CD8-positive, alpha-beta memory T cell (primary cell): ENCODE data around the gene CAPN5. TPM values are rescaled to one million over a fixed set of nuclear protein-coding genes. Genes with fewer than 3 reads are reported as not detected.

ENCODE experiments used
- CTCF ChIA-PET: fragments of 350-600 bp; sonication (Branson Sonifier 250); formaldehyde crosslinking; loops from one replicate; lab custom pipeline; 2021; ENCODE audit warnings: antibody characterized with exemption; lab: Charles Lee
- POLR2A ChIA-PET: fragments of 350-600 bp; sonication (Branson Sonifier 250); formaldehyde crosslinking; loops from one replicate; lab custom pipeline; 2021; ENCODE audit warnings: antibody characterized with exemption; lab: Charles Lee
- DNase-seq, 5 donors: peaks; one replicate each; pipeline versions ENCODE4 v3.0.0 to v3.0.0-alpha.2; 2020 to 2022; ENCODE audit warnings: mixed read lengths in 1 of 5
- H3K27ac ChIP-seq: one replicate; pipeline ENCODE4 v1.7.0; 2013; ENCODE audit warnings: low read depth, mild to moderate bottlenecking, low read length, moderate library complexity
- H3K27me3 ChIP-seq: 2 replicates; pipeline ENCODE4 v1.7.0; 2013; ENCODE audit warnings: low read length, mild to moderate bottlenecking; ENCODE audit not compliant: insufficient read depth, poor library complexity, severe bottlenecking
- H3K36me3 ChIP-seq: 2 replicates; pipeline ENCODE4 v1.7.0; 2013; ENCODE audit warnings: mild to moderate bottlenecking, low read length, moderate library complexity; ENCODE audit not compliant: insufficient read depth
- H3K4me1 ChIP-seq: 2 replicates; pipeline ENCODE4 v1.7.0; 2013; ENCODE audit warnings: mild to moderate bottlenecking, low read length, moderate library complexity; ENCODE audit not compliant: insufficient read depth
- H3K4me3 ChIP-seq: 2 replicates; pipeline ENCODE4 v1.7.0; 2013; ENCODE audit warnings: mild to moderate bottlenecking, low read length
- H3K9me3 ChIP-seq: 2 replicates; pipeline ENCODE4 v1.7.0; 2013; ENCODE audit warnings: mild to moderate bottlenecking, low read length
- H3K27ac Mint-ChIP-seq, 8 donors: one replicate each; pipeline ENCODE4 v1.8.0; 2020 to 2021; ENCODE audit warnings: mixed read lengths in 8 of 8, mild to moderate bottlenecking in 6 of 8, inconsistent platforms in 3 of 8, moderate library complexity in 3 of 8
- H3K27me3 Mint-ChIP-seq, 2 donors: one replicate each; pipeline ENCODE4 v1.8.0; 2020 to 2021; ENCODE audit warnings: mixed read lengths in 2 of 2, mild to moderate bottlenecking in 1 of 2, moderate library complexity in 1 of 2
- H3K36me3 Mint-ChIP-seq, 3 donors: one replicate each; pipeline ENCODE4 v1.8.0; 2020 to 2021; ENCODE audit warnings: mixed read lengths in 3 of 3, inconsistent platforms in 1 of 3, mild to moderate bottlenecking in 1 of 3
- H3K4me1 Mint-ChIP-seq, 3 donors: one replicate each; pipeline ENCODE4 v1.8.0; 2020 to 2021; ENCODE audit warnings: mixed read lengths in 3 of 3, inconsistent platforms in 1 of 3, mild to moderate bottlenecking in 1 of 3
- H3K4me3 Mint-ChIP-seq, 7 donors: one replicate each; pipeline ENCODE4 v1.8.0; 2020 to 2021; ENCODE audit warnings: mixed read lengths in 7 of 7, mild to moderate bottlenecking in 6 of 7, moderate library complexity in 4 of 7, inconsistent platforms in 2 of 7
- H3K9me3 Mint-ChIP-seq, 5 donors: one replicate each; pipeline ENCODE4 v1.8.0; 2020 to 2022; ENCODE audit warnings: mixed read lengths in 5 of 5, mild to moderate bottlenecking in 3 of 5, moderate library complexity in 2 of 5, inconsistent platforms in 1 of 5
- polyA plus RNA-seq: library from polyadenylated mRNA; unstranded; fragments of 300-500 nt; fragmentation: Illumina TruSeq; gene quantifications from one replicate; pipeline ENCODE4 v1.2.3, GENCODE V29; 2021
- total RNA-seq, 2 experiments: library from RNA; stranded (reverse); gene quantifications; one replicate each; pipeline ENCODE4 v1.2.3, GENCODE V29; 2021

CAPN5 gene
- total and polyA plus RNA-seq, 3 experiments from 2014 or later = 0.78 to 3.4 (median 1.1) TPM

DNA sequence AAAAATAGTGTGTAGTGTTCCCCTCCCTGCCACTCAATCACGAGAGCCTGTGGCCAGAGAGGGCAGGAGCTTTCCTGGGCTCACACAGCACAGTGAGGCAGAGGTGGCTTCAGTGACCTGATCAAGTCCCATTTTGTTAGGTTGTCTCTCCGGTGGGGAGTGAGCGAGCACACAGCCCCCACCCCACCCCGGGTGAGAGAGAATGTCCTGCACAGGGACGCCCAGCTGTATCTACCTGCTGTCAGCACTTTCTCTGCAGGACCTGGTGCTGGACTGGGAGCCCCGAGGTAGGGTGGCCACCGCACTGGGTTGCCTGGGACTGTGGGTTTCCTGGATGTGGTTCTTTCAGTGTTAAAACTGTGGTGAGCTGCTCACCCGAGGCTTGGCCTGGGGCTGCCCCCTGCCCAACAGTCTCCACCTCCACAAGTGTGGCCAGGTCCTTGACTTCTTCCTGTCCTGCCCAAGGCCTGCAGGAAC is 6.1 kb downstream of the CAPN5 start:
- no peaks in the 10 kb centered on the region for H3K36me3 ChIP-seq
- H3K36me3 Mint-ChIP-seq = no peaks in the 10 kb centered on the region
- no peaks in the 10 kb centered on the region for H3K9me3 ChIP-seq
- H3K27me3 ChIP-seq = no peaks in the 10 kb centered on the region
- peak in 1 of 5 donors; percentile 40 for DNase-seq
- no peak overlapping the region for H3K27ac ChIP-seq
- H3K27ac Mint-ChIP-seq = peak overlapping the region in 2 of 8 donors; percentile 4 to 14
- POLR2A ChIA-PET = interaction anchor here (0.6 kb wide), 1 partner anchor 581 kb away, joined by 4 read pairs; no protein-coding TSS in a partner anchor
- peak overlapping the region; percentile 5 to 83 (median 45) for H3K4me3 Mint-ChIP-seq
- H3K27me3 Mint-ChIP-seq = no peaks in the 10 kb centered on the region
- H3K4me1 Mint-ChIP-seq = peaks cover 22 to 28% (median 22%) of the 10 kb centered on the region in 3 donors
- peaks cover 17% of the 10 kb centered on the region for H3K4me1 ChIP-seq
- no peak overlapping the region for H3K4me3 ChIP-seq
- CTCF ChIA-PET = interaction anchor here (1.4 kb wide), 2 partner anchors 9 to 18 kb away, joined by 4 to 9 read pairs; no protein-coding TSS in a partner anchor
- no peaks in the 10 kb centered on the region for H3K9me3 Mint-ChIP-seq

DNA sequence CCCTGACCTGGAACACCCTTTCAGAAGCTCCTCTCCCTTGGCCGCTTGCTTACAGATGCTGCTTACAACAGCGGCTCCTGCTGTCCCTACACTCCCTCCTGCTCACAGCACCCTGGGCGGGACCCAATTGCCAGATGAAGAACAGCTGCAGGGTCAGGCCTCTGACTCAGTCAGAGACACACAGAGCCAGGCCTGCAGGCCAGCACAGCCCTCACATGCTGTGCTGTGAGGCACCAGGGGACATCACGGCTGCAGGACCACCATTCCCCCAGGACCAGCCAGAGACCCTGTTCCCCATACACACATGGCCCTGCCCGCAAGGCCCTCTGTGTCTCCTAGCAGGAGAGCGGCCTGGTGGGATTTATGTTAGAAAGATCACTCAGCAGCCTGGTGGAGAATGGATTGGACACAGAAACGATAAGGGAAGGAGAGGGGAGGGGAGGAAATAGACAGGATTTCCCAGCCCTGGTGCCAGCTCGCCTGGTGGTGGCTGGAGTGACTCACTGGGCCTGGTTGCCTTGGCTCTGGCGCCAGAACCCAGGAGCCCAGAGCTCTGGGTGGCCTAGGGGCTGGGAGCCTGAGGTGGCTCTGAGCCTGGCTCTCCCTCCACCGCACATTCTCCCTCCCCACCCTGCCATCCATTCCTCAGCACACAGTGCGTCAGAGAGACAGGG is 6.7 kb downstream of the CAPN5 start:
- peak overlapping the region in 2 of 8 donors; percentile 4 to 23 for H3K27ac Mint-ChIP-seq
- no peak for DNase-seq
- no peaks in the 10 kb centered on the region for H3K36me3 ChIP-seq
- H3K4me1 Mint-ChIP-seq = peaks cover 21 to 28% (median 22%) of the 10 kb centered on the region in 3 donors
- no peaks in the 10 kb centered on the region for H3K9me3 ChIP-seq
- no peak overlapping the region for H3K27ac ChIP-seq
- ChIA-PET POLR2A (interaction anchor here (0.6 kb wide), 1 partner anchor 581 kb away, joined by 4 read pairs; no protein-coding TSS in a partner anchor), CTCF (interaction anchor here (1.4 kb wide), 2 partner anchors 8 to 18 kb away, joined by 4 to 9 read pairs; no protein-coding TSS in a partner anchor)
- H3K4me3 Mint-ChIP-seq = peak overlapping the region in 6 of 7 donors; percentile 5 to 83 (median 39)
- H3K4me3 ChIP-seq = no peak overlapping the region
- peaks cover 17% of the 10 kb centered on the region for H3K4me1 ChIP-seq
- H3K27me3 Mint-ChIP-seq = no peaks in the 10 kb centered on the region
- no peaks in the 10 kb centered on the region for H3K9me3 Mint-ChIP-seq
- H3K36me3 Mint-ChIP-seq = no peaks in the 10 kb centered on the region
- no peaks in the 10 kb centered on the region for H3K27me3 ChIP-seq

DNA sequence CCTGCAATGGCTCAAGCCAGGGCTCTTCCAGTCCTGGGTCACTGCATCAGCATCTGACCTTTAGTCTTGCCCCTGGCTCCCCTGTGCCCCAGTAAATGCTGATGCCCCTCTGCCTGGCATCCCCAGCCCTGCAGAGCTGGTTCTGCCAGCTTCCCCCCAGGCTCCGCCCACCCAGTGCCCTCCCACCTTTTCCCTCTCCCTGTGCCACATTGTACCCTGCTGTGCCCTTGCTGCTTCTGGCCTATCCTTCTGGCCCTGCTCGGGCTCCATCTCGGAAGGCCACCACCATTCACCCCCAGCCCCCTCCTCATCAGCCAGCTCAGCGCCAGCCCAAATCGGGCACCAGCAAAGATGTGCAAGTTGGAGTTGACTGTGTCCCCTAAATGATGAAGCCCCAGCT is 7.4 kb downstream of the CAPN5 start:
- Histone ChIP-seq H3K9me3 (no peaks in the 10 kb centered on the region), H3K27ac (no peak overlapping the region), H3K36me3 (no peaks in the 10 kb centered on the region), H3K4me1 (peaks cover 17% of the 10 kb centered on the region), H3K27me3 (no peaks in the 10 kb centered on the region), H3K4me3 (no peak overlapping the region)
- Mint-ChIP-seq H3K27ac (no peak overlapping the region), H3K4me3 (no peak overlapping the region), H3K9me3 (no peaks in the 10 kb centered on the region), H3K27me3 (no peaks in the 10 kb centered on the region), H3K4me1 (peaks cover 21 to 25% (median 22%) of the 10 kb centered on the region in 3 donors), H3K36me3 (no peaks in the 10 kb centered on the region)
- CTCF ChIA-PET = no interaction called here
- POLR2A ChIA-PET = no interaction called here
- DNase-seq = no peak

DNA sequence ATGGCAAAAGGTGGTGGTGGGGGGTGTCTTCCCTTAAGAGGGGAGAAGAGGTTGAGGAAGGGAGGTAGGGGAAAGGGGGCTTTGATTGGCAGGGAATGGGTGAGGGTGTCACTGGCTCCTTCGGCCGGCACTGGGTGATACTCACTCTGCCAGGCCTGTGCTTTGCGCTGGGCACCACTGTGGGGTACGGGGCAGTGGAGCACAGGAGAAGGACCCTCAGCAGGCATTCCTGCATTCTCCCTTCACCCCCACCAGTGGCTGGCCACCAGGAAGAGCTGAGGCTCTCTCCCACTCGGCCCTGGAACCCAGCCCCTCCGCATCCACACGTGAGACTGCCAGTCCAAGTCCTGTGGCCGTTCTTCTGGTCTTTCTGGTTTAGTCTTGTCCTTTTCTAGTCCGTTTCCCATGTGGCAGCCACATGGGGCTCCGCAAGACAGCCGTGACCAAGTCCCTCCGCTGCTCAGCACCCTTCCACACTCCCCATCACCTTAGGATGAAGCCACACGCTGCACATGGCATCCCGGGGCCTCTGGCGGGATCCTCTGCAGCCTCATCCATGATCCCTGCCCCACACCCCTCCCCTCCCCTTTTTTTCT is 8.0 kb downstream of the CAPN5 start:
- Mint-ChIP-seq H3K27me3 (no peaks in the 10 kb centered on the region), H3K4me1 (peaks cover 21 to 24% (median 24%) of the 10 kb centered on the region in 3 donors), H3K9me3 (no peaks in the 10 kb centered on the region), H3K36me3 (peaks cover 0 to 3% (median 0%) of the 10 kb centered on the region in 3 donors), H3K27ac (no peak overlapping the region), H3K4me3 (no peak overlapping the region)
- POLR2A ChIA-PET = no interaction called here
- no peaks in the 10 kb centered on the region for H3K36me3 ChIP-seq
- H3K4me3 ChIP-seq = no peak overlapping the region
- peaks cover 17% of the 10 kb centered on the region for H3K4me1 ChIP-seq
- H3K9me3 ChIP-seq = no peaks in the 10 kb centered on the region
- DNase-seq = peak in 1 of 5 donors; percentile 31
- H3K27ac ChIP-seq = no peak overlapping the region
- H3K27me3 ChIP-seq = no peaks in the 10 kb centered on the region
- CTCF ChIA-PET = interaction anchor here (1.3 kb wide), 1 partner anchor 17 kb away, joined by 4 read pairs; no protein-coding TSS in a partner anchor

DNA sequence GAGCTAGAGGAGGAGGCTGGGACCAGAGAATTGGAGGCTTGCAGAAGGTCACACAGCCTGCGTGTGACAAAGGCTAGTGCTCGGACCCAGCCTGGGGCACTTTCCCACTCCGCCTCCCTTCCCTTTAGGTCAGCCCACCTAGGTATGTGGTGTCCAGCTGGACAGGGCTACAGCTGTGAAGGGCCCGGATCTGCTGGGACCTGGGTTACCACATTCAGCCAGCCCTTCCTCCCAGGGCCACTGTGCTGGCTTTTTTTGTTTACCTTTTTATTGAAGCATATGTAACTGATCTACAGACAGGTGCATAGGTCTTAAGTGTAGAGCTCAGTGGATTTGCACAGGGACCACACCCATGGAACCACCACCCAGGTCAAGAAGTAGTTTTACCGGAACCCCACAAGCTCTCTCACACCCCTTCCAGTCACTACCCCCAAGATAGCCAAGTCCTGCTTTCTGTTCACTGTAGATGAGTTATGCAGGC is 8.7 kb downstream of the CAPN5 start:
- Mint-ChIP-seq H3K4me1 (peaks cover 21 to 26% (median 24%) of the 10 kb centered on the region in 3 donors), H3K36me3 (peaks cover 0 to 3% (median 0%) of the 10 kb centered on the region in 3 donors), H3K27ac (no peak overlapping the region), H3K4me3 (peak overlapping the region in 1 of 7 donors; percentile 37), H3K9me3 (no peaks in the 10 kb centered on the region), H3K27me3 (no peaks in the 10 kb centered on the region)
- no peaks in the 10 kb centered on the region for H3K9me3 ChIP-seq
- H3K36me3 ChIP-seq = no peaks in the 10 kb centered on the region
- H3K4me1 ChIP-seq = peaks cover 17% of the 10 kb centered on the region
- H3K27ac ChIP-seq = no peak overlapping the region
- DNase-seq = no peak
- ChIA-PET CTCF (interaction anchor here (1.3 kb wide), 1 partner anchor 16 kb away, joined by 4 read pairs; no protein-coding TSS in a partner anchor), POLR2A (no interaction called here)
- no peak overlapping the region for H3K4me3 ChIP-seq
- no peaks in the 10 kb centered on the region for H3K27me3 ChIP-seq

DNA sequence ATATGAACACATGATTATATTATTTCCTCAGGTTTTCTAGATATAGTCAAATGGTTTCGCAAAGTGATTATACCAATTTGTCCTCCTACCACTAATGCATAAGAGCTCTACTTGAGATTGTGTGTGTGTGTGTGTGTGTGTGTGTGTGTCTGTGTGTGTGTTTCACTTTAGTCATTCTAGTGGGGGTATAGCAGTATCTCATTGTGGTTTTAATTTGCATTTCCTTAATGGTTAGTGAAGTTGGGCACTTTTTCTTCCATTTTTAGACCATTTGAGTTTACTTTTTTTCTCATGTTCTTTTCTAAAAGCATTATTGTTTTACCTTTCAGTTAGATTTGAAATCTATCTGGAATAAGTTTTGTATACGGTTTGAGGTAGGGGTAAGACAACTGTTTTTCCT is 12.9 kb downstream of the CAPN5 start:
- Histone ChIP-seq H3K4me1 (peaks cover 19% of the 10 kb centered on the region), H3K27ac (no peak overlapping the region), H3K4me3 (no peak overlapping the region), H3K27me3 (no peaks in the 10 kb centered on the region), H3K9me3 (no peaks in the 10 kb centered on the region), H3K36me3 (no peaks in the 10 kb centered on the region)
- CTCF ChIA-PET = interaction anchor here (0.8 kb wide), 1 partner anchor 12 kb away, joined by 4 read pairs; no protein-coding TSS in a partner anchor
- Mint-ChIP-seq H3K27me3 (no peaks in the 10 kb centered on the region), H3K4me1 (peaks cover 13 to 18% (median 18%) of the 10 kb centered on the region in 3 donors), H3K36me3 (peaks cover 0 to 3% (median 0%) of the 10 kb centered on the region in 3 donors), H3K4me3 (no peak overlapping the region), H3K9me3 (no peaks in the 10 kb centered on the region), H3K27ac (no peak overlapping the region)
- POLR2A ChIA-PET = no interaction called here
- DNase-seq = no peak

DNA sequence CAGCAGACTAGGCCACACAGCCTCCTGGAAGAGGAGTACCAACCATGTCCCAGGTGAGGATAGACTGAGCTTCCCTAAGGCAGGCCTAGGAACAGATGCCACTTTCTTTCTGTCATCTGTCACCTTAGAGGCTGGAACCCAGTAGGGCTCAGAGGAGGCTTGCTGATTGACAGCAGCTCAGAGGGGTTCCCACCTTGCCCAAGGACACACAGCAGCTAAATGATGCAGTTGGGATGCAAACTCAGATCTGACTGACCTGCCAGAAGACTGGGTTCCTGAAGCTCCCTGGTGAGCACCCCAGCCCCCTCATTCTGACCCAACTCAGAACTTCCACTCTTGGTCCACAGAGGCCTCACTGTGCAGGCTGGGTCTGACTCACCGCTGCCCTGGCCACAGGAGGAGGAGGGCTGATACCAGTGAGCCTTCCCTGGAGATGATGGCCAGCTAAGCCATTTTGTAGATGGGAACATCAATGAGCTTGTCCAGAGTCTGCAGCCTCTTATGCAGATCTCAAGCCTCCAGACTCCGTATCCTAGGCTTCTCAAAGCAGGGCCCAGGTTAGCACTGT is 14.0 kb downstream of the CAPN5 start:
- Histone ChIP-seq H3K9me3 (no peaks in the 10 kb centered on the region), H3K4me3 (no peak overlapping the region), H3K27me3 (no peaks in the 10 kb centered on the region), H3K36me3 (no peaks in the 10 kb centered on the region), H3K27ac (no peak overlapping the region), H3K4me1 (peaks cover 19% of the 10 kb centered on the region)
- Mint-ChIP-seq H3K36me3 (peaks cover 0 to 3% (median 0%) of the 10 kb centered on the region in 3 donors), H3K27ac (no peak overlapping the region), H3K4me1 (peaks cover 13 to 18% (median 18%) of the 10 kb centered on the region in 3 donors), H3K4me3 (no peak overlapping the region), H3K9me3 (no peaks in the 10 kb centered on the region), H3K27me3 (peaks cover 0 to under 1% of the 10 kb centered on the region in 2 donors)
- DNase-seq = no peak
- ChIA-PET POLR2A (no interaction called here), CTCF (no interaction called here)
